AG20443 (cell line): ENCODE data around the gene PEMT.
"Not testable (repeated sequence)": the region's sequence is repeated elsewhere in the genome, so short reads cannot be mapped to it uniquely, and the experiment has no call there.

Experiments used
- DNase-seq: peaks from one replicate; pipeline ENCODE4 v3.0.0; 2012; ENCODE audit warnings: low spot score, mixed read lengths

PEMT gene

DNA sequence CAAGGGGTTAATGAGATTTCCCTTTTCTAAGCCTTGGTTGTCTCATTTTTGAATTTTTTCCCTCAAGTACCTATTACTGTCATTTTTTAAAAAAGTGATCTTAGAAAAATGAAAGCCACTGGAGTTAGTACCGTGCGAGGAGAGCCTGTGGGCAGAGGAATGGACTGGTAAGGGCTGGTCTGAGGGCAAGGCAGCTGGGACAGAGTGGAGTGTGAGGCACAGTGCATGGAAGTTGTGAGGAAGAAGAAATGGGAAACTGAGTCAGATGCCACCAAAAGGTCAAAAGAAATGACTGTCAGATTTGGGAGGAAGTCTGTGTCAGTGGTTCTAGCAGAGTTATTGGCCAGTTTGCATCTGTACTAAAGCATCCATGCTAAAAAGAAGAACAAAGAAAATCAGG, 103.5 kb downstream of the PEMT start:
- DNase-seq = no peak

DNA sequence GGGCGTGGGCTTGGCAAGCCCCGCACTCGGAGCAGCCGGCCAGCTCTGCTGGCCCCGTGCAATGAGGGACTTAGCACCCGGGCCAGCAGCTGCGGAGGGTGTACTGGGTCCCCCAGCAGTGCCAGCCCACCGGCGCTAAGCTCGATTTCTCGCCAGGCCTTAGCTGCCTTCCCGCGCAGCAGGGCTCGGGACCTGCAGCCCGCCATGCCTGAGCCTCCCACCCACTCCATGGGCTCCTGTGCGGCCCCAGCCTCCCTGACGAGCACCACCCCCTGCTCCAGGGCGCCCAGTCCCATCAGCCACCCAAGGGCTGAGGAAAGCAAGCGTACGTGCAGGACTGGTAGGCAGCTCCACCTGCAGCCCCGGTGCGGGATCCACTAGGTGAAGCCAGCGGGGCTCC, 105.1 kb downstream of the PEMT start:
- not testable (repeated sequence) for DNase-seq

DNA sequence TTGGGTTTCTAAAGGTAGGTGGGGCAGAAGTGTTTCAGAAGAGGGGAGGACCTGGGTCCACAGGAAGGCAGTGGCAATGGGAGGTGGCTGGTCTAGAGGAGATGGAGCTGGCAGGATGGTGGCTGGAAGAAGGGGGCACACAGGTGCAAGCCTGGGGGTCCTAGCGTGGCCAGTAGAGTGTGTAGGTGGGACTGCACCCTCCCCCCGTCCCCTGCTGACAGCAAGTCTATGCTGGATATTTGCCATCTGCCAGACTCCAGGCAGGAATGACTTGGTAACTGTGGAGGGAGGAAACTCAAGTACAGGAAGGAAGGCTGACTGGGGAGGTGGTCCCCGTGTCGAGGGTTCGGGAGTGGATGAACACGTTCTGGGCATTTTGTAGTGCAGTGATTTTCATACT, 106.1 kb downstream of the PEMT start:
- no peak for DNase-seq

DNA sequence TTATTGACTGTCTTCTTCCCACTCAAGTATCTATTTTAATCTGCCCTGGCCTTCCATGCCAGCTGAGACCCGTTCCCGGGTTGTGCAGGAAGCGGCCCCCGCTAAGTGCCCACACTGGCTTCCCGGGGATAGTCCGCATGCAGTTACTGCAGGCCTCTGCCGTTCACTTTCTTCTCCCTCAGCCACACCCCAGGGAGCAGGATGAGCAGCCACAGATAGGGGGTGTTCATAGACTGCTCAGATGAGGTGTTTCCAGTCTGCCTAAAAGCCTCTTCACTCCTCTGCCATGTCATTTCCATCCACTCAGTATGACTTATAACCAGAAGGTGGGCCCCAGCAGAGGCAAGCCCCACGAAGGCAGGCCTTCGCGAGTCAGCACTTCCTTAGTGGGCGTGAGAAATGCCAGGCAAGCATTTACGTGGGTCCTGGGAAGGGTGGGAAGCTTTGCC, 107.0 kb downstream of the PEMT start:
- no peak for DNase-seq

DNA sequence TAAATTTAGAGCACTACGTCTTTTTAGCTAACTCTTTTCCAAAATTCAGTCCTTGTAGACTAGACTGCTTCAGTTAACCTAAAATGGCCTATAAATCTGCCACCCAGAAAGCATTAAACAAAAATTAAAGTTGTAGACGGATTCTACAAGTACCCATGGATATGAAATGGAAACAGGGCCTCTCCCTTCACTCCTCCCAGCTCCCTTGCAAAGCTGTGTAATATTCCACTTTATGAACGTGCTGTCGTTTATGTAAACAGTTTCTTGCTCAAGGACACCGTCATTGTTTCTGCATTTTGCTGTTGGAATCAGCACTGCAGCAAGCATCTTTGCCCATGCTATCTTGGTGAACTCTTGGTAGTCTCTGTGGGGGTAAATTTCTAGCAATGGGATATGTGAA, 109.6 kb downstream of the PEMT start:
- no peak for DNase-seq

DNA sequence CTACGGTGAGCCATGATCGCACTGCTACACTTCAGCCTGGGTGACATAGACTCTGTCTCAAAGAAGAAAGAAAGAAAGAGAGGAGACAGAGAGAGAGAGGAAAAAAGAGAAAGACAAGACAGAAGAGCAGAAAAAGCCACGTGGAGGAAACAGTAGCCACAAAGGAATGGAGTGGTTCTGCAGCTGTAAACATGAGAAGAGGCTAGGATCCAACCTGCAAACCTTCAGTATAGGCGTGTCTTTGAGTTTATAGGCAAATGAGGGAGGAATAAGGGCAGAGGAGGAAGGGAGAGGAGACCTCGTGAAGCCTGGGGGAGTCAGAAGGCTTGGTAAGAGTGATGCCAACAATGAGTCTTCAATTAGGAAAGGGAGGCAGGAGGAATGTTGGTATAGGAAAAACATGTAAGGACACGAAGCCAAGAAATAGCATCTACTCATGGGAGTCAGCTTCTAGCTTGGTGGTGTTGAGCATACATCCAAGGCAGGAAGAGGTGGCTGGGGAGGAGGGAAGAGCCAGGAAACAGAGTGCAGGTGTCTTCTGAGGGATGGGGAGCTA, 110.8 kb downstream of the PEMT start:
- no peak for DNase-seq

DNA sequence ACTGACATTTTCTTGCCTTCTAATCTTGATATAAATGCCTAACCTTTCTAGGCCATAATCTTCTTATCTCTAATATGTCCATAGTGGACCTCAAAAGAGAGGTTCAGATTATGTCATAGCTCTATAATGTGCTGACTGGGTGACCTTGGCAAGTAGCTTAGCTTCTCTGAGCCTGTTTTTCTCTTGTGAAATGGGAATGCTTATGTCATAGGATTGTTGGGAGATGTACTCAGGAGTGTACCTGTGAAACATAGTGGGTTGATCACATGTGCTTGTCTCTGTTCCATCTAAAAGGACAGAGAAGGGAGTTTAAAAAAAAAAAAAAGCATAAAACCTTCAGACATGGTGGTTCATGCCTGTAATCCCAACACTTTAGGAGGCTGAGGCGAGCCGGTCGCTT, 112.3 kb downstream of the PEMT start:
- DNase-seq = no peak

DNA sequence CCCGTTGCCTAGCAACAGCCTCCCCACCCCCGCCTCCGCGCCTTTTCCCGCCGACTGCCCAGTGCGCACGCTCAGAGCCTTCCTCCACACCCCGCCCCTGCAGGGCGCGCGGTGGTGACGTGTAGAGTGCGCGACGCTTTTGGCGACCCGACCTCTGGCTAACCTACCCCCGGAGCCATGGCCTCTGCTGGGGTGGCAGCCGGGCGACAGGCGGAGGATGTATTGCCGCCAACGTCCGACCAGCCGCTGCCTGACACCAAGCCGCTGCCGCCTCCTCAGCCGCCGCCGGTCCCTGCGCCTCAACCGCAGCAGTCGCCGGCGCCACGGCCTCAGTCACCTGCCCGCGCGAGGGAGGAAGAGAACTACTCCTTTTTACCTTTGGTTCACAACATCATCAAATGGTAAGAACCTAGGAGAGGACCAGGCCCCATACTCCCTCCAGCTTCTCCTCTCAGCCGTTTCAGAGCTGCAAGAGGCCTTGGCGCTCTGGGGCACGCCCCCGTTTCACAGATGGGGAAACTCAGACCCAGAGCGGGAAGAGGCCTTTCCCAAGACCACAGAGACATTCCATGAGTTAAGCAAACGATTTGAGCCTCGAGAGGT, 114.5 kb downstream of the PEMT start, which contains the start of gene MED9:
Gene MED9, plus strand, starts transcription at position 136 of the 603 bp plus-strand sequence. Its CDS starts 42 bp downstream, at position 178.
- peak; percentile 100 for DNase-seq

DNA sequence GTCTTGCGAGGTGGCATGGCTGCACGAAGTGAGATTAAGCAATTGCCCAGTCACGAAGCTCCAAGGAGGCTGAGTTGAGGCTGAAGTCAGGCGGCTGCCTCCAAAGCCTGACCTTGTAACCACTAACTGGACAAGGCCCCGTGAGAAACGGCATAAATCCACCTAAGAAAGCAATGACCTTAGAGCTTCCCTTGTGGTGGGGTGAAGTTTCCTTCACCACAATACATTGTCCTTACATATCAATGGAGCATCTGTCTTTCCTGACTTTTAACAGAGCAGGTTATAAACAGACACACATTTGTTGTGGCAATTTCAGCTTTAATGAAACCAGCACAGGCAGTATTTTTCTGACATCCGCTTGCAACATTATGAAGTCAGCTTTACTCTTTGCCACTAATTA, 117.2 kb downstream of the PEMT start:
- DNase-seq = no peak

DNA sequence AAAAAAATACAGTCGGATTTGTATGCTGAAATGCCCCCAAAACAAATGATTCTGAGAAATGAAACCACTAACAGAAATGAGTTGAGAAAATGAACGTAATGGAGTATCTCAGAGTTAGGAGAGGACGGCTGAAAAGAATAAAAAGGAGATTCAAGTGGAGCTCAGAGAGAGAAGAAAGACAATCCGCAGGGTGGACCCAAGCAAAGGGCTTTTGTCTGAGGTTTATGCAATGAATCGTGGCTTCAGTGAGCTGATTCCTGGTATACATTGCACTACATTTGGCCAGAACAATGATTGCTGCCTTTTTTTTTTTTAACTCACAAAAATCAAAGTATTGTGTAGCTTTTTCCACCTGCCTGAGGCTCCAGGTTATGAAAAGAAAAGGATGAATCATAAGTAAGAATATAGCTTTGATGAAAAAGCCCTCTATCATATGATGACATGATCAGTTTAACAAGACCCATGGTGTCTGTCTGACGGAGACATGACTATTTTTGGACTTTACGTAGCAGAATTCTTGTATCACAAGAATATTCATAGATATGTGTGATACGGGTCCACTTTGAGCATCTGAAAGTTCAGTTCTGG, 119.1 kb downstream of the PEMT start:
- no peak for DNase-seq

DNA sequence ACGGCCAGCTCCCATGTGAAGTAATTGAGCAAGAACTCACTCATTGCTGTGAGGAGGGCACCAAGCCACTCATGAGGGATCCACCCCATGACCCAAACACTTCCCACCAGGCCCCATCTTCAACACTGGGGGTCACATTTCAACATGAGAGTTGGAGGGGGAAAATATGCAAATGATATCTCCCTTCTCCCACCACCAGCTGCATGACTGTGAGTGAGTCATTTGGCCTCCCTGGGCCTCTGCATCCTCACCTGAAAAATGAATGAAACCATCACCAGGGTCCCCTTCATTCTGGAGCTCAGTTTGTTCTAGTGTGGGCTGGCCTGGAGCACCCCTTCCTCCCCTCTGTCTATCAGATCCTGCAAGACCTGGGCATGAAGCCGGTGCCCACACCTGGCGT, 121.5 kb downstream of the PEMT start:
- no peak for DNase-seq

DNA sequence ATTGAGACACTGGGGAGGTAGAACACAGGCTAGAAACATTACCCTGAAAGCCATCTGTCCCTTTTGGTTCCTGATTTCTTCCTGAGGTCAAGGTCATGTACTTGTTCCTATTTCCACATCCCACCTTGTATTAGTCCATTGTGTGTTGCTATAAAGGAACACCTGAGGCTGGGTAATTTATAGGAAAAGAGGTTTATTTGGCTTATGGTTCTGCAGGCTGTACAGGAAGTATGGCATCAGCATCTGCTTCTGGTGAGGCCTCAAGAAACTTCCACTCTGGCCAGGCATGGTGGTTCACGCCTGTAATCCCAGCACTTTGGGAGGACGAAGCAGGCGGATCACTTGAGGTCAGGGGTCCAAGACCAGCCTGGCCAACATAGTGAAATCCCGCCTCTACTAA, 122.2 kb downstream of the PEMT start:
- no peak for DNase-seq

DNA sequence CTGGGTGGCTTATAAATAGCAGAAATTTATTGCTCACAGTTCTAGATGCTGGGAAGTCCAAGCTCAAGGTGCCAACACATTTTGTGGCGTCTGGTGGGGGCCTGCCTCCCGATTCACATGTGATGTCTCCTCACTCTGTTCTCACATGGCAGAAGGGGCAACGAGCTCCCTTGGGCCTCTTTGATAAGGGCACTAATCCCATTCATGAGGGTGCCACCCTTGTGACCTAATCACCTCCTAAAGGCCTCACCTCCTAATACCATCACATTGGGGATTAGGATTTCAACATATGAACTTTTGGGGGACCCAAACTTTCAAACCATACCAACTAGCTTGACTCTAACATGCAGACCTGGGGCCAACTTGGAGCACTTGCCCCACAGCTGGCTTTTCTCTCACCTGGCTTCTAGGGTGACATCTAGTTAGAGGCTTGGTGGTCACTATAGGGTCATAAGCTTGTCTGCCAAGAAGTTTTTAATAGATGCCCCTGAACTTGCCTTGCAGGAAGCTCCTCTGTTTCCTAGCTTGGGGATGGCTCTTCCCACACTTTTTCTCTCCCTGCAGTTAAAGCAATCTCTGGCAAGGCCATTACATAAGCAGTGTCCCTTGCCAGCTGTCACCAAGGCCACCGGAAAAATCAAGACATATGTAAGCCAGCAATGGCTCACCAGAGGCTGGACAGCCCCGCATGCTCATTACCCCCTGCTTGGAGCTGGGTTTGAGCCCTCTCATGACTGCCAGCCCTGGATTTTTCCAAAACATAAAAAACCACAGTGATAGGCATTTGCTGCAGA, 123.1 kb downstream of the PEMT start:
- DNase-seq = no peak

DNA sequence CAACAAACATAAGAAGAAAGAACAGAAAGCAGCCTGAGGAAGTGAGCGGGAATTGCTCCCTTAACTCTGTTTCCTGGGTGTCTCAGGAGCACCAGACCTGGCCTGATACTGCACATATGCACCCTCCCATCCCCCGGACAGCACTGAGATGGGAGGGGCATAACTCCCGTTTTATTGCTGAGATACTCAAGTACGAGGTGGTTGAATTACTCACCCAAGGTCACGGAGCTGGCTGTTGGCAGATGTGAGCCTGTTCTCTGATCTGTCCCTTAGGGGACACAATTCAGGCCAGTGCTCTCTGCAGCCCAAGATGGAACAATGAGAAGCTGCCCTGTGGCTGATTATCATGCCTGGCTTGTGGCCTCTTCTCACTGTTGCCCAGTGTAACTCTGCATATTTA, 123.8 kb downstream of the PEMT start:
- DNase-seq = peak; percentile 32

DNA sequence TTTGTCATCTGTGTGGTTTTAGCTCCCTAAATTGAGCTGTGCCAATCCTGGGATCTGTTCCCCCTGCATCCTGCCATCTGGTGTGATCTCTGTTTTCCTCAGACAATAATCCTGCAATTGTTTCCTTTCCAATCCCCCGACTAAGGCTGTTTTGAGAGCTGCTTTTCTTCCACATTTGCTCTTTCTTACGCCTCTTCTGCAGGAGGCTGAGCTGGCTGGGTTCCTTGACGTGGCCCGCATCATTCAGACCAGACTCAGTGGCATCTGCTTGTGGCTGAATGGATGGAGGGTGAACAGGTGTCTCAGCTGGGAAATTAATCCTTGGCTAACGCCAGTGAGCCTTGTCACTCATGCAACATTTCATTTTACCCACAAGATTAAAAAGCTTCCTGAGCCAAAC, 124.5 kb downstream of the PEMT start:
- no peak for DNase-seq

DNA sequence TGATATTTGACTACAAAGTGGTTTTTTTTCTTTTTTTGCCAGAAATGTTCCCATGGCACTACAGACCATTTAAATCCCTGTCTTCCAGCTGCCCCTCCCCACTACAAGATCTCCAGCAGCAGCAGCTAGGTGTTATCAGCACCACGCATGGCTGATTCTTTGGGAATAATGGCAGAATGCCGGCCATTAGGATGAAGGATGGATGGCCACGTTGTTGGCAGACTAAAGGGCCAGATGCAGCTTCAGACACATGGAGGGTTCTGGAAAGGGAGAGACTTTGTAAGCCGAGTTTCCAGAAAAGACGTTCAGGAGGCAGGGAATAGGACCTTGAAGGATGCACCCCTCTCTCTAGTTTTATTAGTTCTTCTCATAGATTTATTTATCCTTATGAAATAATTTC, 125.0 kb downstream of the PEMT start:
- no peak for DNase-seq

DNA sequence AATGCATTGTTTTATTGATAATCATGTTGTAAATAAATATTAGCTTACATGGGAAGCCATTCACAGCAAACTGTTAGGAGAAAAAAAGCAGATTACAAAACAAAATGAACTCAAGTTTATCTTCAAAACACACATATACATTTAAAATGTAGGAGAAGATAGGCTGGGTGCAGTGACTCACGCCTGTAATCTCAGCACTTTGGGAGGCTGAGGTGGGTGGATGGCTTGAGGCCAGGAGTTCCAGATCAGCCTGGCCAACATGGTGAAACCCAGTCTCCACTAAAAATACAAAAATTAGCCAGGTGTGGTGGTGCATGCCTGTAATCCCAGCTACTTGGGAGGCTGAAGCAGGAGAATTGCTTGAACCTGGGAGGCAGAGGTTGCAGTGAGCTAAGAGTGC, 125.6 kb downstream of the PEMT start:
- not testable (repeated sequence) for DNase-seq

DNA sequence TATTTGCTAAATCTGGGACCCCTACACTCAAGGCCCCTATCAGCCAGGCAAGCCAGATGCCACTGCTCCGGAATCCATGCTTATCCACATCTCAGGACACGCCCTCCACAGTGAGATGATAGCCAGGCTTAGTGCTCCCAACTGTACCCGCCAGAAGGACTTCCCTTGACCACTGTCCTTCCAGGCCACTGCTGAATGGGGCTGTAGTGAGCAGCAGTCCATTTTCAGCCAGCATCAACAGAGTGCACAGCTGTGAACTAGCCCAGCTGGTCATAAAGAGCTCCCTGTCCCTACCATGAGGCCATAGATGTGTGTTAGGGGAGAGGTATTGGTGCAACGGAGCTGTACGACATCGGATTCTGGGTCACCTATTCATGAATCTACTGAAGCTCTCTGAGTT, 127.7 kb downstream of the PEMT start:
- DNase-seq = no peak

DNA sequence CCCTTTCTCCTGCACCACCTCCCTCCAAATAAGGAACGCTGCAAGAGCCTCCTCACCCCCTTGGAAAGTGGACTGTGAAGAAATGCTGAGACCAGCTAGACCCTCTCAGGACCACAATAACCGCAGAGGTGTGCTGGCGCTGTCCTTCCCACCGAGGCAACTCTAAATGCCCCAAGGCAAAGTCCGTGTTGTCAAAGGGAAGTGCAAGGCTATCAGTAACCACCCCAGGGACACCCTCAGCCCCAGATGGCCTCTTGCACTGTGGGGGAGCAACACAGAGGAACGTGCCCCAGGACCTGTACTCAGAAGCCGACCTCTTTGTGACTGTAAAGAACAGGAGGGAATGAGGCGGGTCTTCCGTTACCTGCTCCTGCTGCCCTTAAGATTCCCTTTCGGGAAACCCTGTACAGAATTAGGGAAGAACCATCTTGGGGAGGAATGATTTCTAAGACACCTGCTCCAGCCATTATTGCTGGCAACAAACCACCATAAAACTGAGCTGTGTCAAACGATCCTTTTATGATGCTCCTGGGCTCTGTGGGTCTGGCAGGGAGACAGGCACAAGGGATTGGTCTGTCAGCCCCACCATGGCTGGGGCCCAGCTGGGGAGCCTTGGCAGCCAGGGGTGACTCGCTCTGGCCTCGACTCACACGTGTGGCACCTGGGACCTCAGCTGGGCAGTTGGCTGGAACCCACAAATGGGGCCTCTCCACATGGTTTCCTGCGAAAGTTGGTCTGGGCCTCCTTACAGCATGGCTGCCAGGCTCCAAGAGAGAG, 129.3 kb downstream of the PEMT start:
- no peak for DNase-seq

DNA sequence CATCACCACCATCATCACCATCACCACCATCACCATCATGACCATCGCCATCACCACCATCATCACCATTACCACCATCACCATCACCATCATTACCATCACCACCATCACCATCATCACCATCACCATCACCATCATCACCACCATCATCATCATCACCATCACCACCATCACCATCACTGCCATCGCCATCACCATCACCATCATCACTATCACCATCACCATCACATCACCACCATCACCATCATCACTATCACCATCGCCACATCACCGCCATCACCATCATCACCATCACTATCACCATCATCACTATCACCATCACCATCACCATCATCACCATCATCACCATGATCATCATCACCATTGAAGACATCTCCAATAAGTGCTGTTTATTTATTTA, 131.5 kb downstream of the PEMT start:
- DNase-seq = no peak

DNA sequence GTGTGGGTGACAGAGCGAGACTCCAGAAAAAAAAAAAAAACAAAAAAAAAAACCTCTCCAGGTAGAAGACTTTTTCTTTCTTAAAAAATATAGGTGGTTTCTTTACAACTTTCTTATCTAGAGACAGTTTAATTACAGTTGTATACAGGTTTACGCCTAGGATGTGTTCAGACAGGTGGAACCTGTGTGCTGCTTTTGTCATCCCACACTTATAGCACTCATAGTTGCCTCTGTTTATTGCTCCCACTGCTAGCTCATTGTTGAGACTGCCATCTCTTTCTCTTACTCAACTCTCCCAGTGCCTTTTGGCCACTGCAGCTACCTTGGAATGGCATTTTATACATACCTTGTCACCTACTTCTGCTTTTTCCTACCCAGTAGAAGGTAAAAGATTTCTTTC, 133.8 kb downstream of the PEMT start:
- DNase-seq = no peak

DNA sequence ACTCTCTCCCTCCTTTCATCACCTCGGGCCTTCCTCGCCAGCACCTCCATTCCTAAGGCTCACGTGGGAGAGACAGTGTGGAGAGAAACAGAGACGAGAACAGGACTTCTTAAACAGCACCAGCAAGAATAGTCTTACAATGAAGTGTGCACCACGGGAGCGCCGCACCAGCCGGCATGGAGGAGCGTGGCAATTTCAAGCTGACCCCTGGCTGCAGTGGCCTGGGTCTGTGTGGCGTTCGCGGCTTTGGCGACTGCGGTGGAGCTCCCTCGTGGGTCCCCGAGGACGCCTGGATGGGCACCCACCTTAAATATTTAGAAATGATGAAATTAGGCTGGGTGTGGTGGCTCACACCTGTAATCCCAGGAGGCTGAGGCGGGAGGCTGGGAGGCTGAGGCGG, 135.3 kb downstream of the PEMT start:
- no peak for DNase-seq
